ENCODE data around the gene PCDHGC5.
A peak's percentile ranks its signal among the peaks of the same experiment; 100 is the strongest.

Gene PCDHGC5

GRCh38 chr5:141513627-141514329, 24.9 kb downstream of the PCDHGC5 start:
- Histone ChIP-seq H3K9ac (ENCODE audit: low read length in 2 of 2) (peak overlapping the region; percentile 73 to 79), H3K27me3 (ENCODE audit: control insufficient read depth in 1 of 2, insufficient read depth in 2 of 2, low read length in 2 of 2) (no peaks in the 10 kb centered on the region), H3K4me3 (ENCODE audit: low read length in 2 of 2) (peak overlapping the region; percentile 89 to 92), H3K27ac (ENCODE audit: low read length) (peak overlapping the region; percentile 93), H3K4me1 (ENCODE audit: control insufficient read depth, insufficient read depth, low read length) (peaks cover 48% of the 10 kb centered on the region), H3K9me3 (ENCODE audit: control insufficient read depth in 2 of 2, low read length in 2 of 2) (no peaks in the 10 kb centered on the region), H3K36me3 (ENCODE audit: control insufficient read depth in 2 of 2, insufficient read depth in 2 of 2, low read length in 2 of 2) (peaks cover 11 to 16% of the 10 kb centered on the region in 2 donors)

GRCh38 chr5:141514330-141515133, 25.7 kb downstream of the PCDHGC5 start:
- Histone ChIP-seq H3K4me3 (ENCODE audit: low read length in 2 of 2) (peak overlapping the region; percentile 89 to 92), H3K36me3 (ENCODE audit: control insufficient read depth in 2 of 2, insufficient read depth in 2 of 2, low read length in 2 of 2) (peaks cover 11 to 16% of the 10 kb centered on the region in 2 donors), H3K9me3 (ENCODE audit: control insufficient read depth in 2 of 2, low read length in 2 of 2) (no peaks in the 10 kb centered on the region), H3K4me1 (ENCODE audit: control insufficient read depth, insufficient read depth, low read length) (peaks cover 42% of the 10 kb centered on the region), H3K27me3 (ENCODE audit: control insufficient read depth in 1 of 2, insufficient read depth in 2 of 2, low read length in 2 of 2) (no peaks in the 10 kb centered on the region), H3K27ac (ENCODE audit: low read length) (peak overlapping the region; percentile 93), H3K9ac (ENCODE audit: low read length in 2 of 2) (peak overlapping the region; percentile 47 to 79)

GRCh38 chr5:141515141-141515540, 26.3 kb downstream of the PCDHGC5 start:
- Histone ChIP-seq H3K27me3 (ENCODE audit: control insufficient read depth in 1 of 2, insufficient read depth in 2 of 2, low read length in 2 of 2) (no peaks in the 10 kb centered on the region), H3K4me3 (ENCODE audit: low read length in 2 of 2) (no peak overlapping the region), H3K4me1 (ENCODE audit: control insufficient read depth, insufficient read depth, low read length) (peaks cover 37% of the 10 kb centered on the region), H3K9ac (ENCODE audit: low read length in 2 of 2) (peak overlapping the region; percentile 36 to 79), H3K27ac (ENCODE audit: low read length) (peak overlapping the region; percentile 93), H3K9me3 (ENCODE audit: control insufficient read depth in 2 of 2, low read length in 2 of 2) (no peaks in the 10 kb centered on the region), H3K36me3 (ENCODE audit: control insufficient read depth in 2 of 2, insufficient read depth in 2 of 2, low read length in 2 of 2) (peaks cover 11 to 13% of the 10 kb centered on the region in 2 donors)

- H3K36me3 ChIP-seq (ENCODE audit: control insufficient read depth in 2 of 2, insufficient read depth in 2 of 2, low read length in 2 of 2) = peaks cover 6 to 10% of the 10 kb centered on the region in 2 donors
- H3K27ac ChIP-seq (ENCODE audit: low read length) = peak overlapping the region; percentile 24
These were observed 27.2 kb downstream of the PCDHGC5 start for GRCh38 chr5:141515946-141516671.

GRCh38 chr5:141516672-141517025, 27.8 kb downstream of the PCDHGC5 start:
- no peaks in the 10 kb centered on the region for H3K9me3 ChIP-seq (ENCODE audit: control insufficient read depth in 2 of 2, low read length in 2 of 2)
- peaks cover under 1 to 5% of the 10 kb centered on the region in 2 donors for H3K36me3 ChIP-seq (ENCODE audit: control insufficient read depth in 2 of 2, insufficient read depth in 2 of 2, low read length in 2 of 2)
- peaks cover 40% of the 10 kb centered on the region for H3K4me1 ChIP-seq (ENCODE audit: control insufficient read depth, insufficient read depth, low read length)
- no peak overlapping the region for H3K9ac ChIP-seq (ENCODE audit: low read length in 2 of 2)
- peak overlapping the region; percentile 24 for H3K27ac ChIP-seq (ENCODE audit: low read length)
- H3K4me3 ChIP-seq (ENCODE audit: low read length in 2 of 2) = no peak overlapping the region
- no peaks in the 10 kb centered on the region for H3K27me3 ChIP-seq (ENCODE audit: control insufficient read depth in 1 of 2, insufficient read depth in 2 of 2, low read length in 2 of 2)

More at GRCh38 chr5:141515946-141516671, 27.2 kb downstream of the PCDHGC5 start:
- H3K4me3 ChIP-seq (ENCODE audit: low read length in 2 of 2) = no peak overlapping the region
- no peaks in the 10 kb centered on the region for H3K9me3 ChIP-seq (ENCODE audit: control insufficient read depth in 2 of 2, low read length in 2 of 2)
- no peak overlapping the region for H3K9ac ChIP-seq (ENCODE audit: low read length in 2 of 2)
- peaks cover 40% of the 10 kb centered on the region for H3K4me1 ChIP-seq (ENCODE audit: control insufficient read depth, insufficient read depth, low read length)
- H3K27me3 ChIP-seq (ENCODE audit: control insufficient read depth in 1 of 2, insufficient read depth in 2 of 2, low read length in 2 of 2) = no peaks in the 10 kb centered on the region

- Histone ChIP-seq H3K36me3 (ENCODE audit: control insufficient read depth in 2 of 2, insufficient read depth in 2 of 2, low read length in 2 of 2) (peaks cover 0 to 4% of the 10 kb centered on the region in 2 donors), H3K9me3 (ENCODE audit: control insufficient read depth in 2 of 2, low read length in 2 of 2) (no peaks in the 10 kb centered on the region), H3K27ac (ENCODE audit: low read length) (no peak overlapping the region), H3K4me3 (ENCODE audit: low read length in 2 of 2) (no peak overlapping the region), H3K9ac (ENCODE audit: low read length in 2 of 2) (no peak overlapping the region), H3K27me3 (ENCODE audit: control insufficient read depth in 1 of 2, insufficient read depth in 2 of 2, low read length in 2 of 2) (no peaks in the 10 kb centered on the region), H3K4me1 (ENCODE audit: control insufficient read depth, insufficient read depth, low read length) (peaks cover 34% of the 10 kb centered on the region)
These were observed 28.4 kb downstream of the PCDHGC5 start for GRCh38 chr5:141517312-141517711.

GRCh38 chr5:141517880-141518617, 29.2 kb downstream of the PCDHGC5 start:
- Histone ChIP-seq H3K36me3 (ENCODE audit: control insufficient read depth in 2 of 2, insufficient read depth in 2 of 2, low read length in 2 of 2) (peaks cover 0 to 6% of the 10 kb centered on the region in 2 donors), H3K9ac (ENCODE audit: low read length in 2 of 2) (no peak overlapping the region), H3K4me1 (ENCODE audit: control insufficient read depth, insufficient read depth, low read length) (peaks cover 28% of the 10 kb centered on the region), H3K9me3 (ENCODE audit: control insufficient read depth in 2 of 2, low read length in 2 of 2) (no peaks in the 10 kb centered on the region), H3K27me3 (ENCODE audit: control insufficient read depth in 1 of 2, insufficient read depth in 2 of 2, low read length in 2 of 2) (no peaks in the 10 kb centered on the region), H3K4me3 (ENCODE audit: low read length in 2 of 2) (no peak overlapping the region), H3K27ac (ENCODE audit: low read length) (no peak overlapping the region)

- Histone ChIP-seq H3K4me1 (ENCODE audit: control insufficient read depth, insufficient read depth, low read length) (peaks cover 27% of the 10 kb centered on the region), H3K27ac (ENCODE audit: low read length) (no peak overlapping the region), H3K27me3 (ENCODE audit: control insufficient read depth in 1 of 2, insufficient read depth in 2 of 2, low read length in 2 of 2) (no peaks in the 10 kb centered on the region), H3K9me3 (ENCODE audit: control insufficient read depth in 2 of 2, low read length in 2 of 2) (no peaks in the 10 kb centered on the region), H3K9ac (ENCODE audit: low read length in 2 of 2) (no peak overlapping the region), H3K36me3 (ENCODE audit: control insufficient read depth in 2 of 2, insufficient read depth in 2 of 2, low read length in 2 of 2) (peaks cover 0 to 6% of the 10 kb centered on the region in 2 donors), H3K4me3 (ENCODE audit: low read length in 2 of 2) (no peak overlapping the region)
These were observed 29.7 kb downstream of the PCDHGC5 start for GRCh38 chr5:141518618-141519015.

GRCh38 chr5:141519605-141520565, 31.0 kb downstream of the PCDHGC5 start:
- H3K36me3 ChIP-seq (ENCODE audit: control insufficient read depth in 2 of 2, insufficient read depth in 2 of 2, low read length in 2 of 2) = peaks cover 0 to 7% of the 10 kb centered on the region in 2 donors
- H3K4me3 ChIP-seq (ENCODE audit: low read length in 2 of 2) = no peak overlapping the region
- peaks cover 26% of the 10 kb centered on the region for H3K4me1 ChIP-seq (ENCODE audit: control insufficient read depth, insufficient read depth, low read length)
- no peak overlapping the region for H3K9ac ChIP-seq (ENCODE audit: low read length in 2 of 2)
- no peaks in the 10 kb centered on the region for H3K27me3 ChIP-seq (ENCODE audit: control insufficient read depth in 1 of 2, insufficient read depth in 2 of 2, low read length in 2 of 2)
- H3K9me3 ChIP-seq (ENCODE audit: control insufficient read depth in 2 of 2, low read length in 2 of 2) = no peaks in the 10 kb centered on the region
- H3K27ac ChIP-seq (ENCODE audit: low read length) = no peak overlapping the region
